ENCODE results near the gene USH2A.

DNA sequence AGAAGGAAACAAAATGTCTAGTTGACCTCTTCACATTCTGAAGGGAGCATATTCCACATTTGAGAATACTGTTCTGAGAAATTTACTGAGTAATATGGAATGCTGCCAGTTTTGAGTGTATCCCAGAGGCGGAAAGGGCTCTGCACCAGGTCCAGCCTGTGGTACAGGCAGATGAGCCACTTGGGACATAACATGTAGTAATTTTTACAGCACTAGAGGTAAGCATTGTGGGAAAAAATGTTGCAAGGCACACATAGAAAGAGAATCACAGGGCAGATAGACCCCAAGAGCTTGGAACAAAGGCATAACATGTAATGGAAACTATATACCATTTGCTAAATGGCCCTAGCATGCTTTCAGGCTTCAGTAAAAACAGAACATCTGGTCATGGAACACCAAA lies 228.5 kb downstream of the USH2A start:
- no peak for TF ChIP-seq POLR2A (IDR thresholded peaks at IDR 0.05)
- TF ChIP-seq, protein P1, sequence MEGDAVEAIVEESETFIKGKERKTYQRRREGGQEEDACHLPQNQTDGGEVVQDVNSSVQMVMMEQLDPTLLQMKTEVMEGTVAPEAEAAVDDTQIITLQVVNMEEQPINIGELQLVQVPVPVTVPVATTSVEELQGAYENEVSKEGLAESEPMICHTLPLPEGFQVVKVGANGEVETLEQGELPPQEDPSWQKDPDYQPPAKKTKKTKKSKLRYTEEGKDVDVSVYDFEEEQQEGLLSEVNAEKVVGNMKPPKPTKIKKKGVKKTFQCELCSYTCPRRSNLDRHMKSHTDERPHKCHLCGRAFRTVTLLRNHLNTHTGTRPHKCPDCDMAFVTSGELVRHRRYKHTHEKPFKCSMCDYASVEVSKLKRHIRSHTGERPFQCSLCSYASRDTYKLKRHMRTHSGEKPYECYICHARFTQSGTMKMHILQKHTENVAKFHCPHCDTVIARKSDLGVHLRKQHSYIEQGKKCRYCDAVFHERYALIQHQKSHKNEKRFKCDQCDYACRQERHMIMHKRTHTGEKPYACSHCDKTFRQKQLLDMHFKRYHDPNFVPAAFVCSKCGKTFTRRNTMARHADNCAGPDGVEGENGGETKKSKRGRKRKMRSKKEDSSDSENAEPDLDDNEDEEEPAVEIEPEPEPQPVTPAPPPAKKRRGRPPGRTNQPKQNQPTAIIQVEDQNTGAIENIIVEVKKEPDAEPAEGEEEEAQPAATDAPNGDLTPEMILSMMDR (IDR thresholded peaks at IDR 0.05) = no peak

All from lower leg skin (tissue), 3 donors.